Measurements from ENCODE around the gene UBAP2. TPM values are rescaled to one million over a fixed set of nuclear protein-coding genes. Genes with fewer than 3 reads are reported as not detected.

The UBAP2 gene
- total RNA-seq, 1 experiment from 2014 or later: 60.8 TPM

GRCh38 chr9:33917036-33917435 lies 131.7 kb downstream of the UBAP2 start:
- peak overlapping the region; percentile 13 to 63 (median 41); a peak in 5 of 7 replicates for H3K27ac Mint-ChIP-seq
- no peaks in the 10 kb centered on the region for H3K9me3 ChIP-seq (ENCODE audit: control insufficient read depth, low read depth, low read length)

More at GRCh38 chr9:33917036-33917435, 131.7 kb downstream of the UBAP2 start:
- no peak overlapping the region for H3K9ac ChIP-seq (ENCODE audit: extremely low read depth, insufficient read length, low read length)
- no peak overlapping the region for H4K8ac ChIP-seq (replicated peaks; ENCODE audit: insufficient read length, low read depth, low read length)
- no peaks in the 10 kb centered on the region for H4K20me1 ChIP-seq (ENCODE audit: control insufficient read depth, insufficient read depth, insufficient read length)
- H2BK15ac ChIP-seq (ENCODE audit: low read depth, low read length): no peak overlapping the region
- no peaks in the 10 kb centered on the region for H3K4me1 ChIP-seq (ENCODE audit: insufficient read depth, low read length)
- no peak overlapping the region for H4K5ac ChIP-seq (ENCODE audit: insufficient read length, low read depth, low read length)
- no peak overlapping the region for H3K18ac ChIP-seq (ENCODE audit: insufficient read length, low read depth, low read length)
- no CpG with 5 or more reads among the region's 9 CpGs for WGBS (ENCODE audit: extremely low coverage, insufficient read length, low lambda C conversion rate)
- no peak overlapping the region for H3K4me2 ChIP-seq (ENCODE audit: insufficient read depth, insufficient read length, low read length)
- H3K4ac ChIP-seq (ENCODE audit: low read depth, low read length): no peak overlapping the region
- H2BK12ac ChIP-seq (ENCODE audit: insufficient read length, low read depth, low read length): no peak overlapping the region
- Mint-ChIP-seq H3K4me1 (peaks cover 25 to 41% of the 10 kb centered on the region in 2 experiments), H3K9me3 (no peaks in the 10 kb centered on the region), H3K27me3 (ENCODE audit: low read depth) (peaks cover 1% of the 10 kb centered on the region; the same call in 1 of the 2 replicates), H3K36me3 (ENCODE audit: insufficient read depth in 1 of 3, low read depth in 3 of 3) (peaks cover 19 to 78% (median 50%) of the 10 kb centered on the region in 3 experiments; a peak in 6 of 7 replicates), H3K4me3 (no peak overlapping the region)
- no peak overlapping the region for H3K23ac ChIP-seq (ENCODE audit: insufficient read length, low read depth, low read length)
- H2BK5ac ChIP-seq (ENCODE audit: insufficient read length, low read length): no peak overlapping the region
- no peak overlapping the region for H4K91ac ChIP-seq (ENCODE audit: insufficient read length, low read depth, low read length)
- H2BK20ac ChIP-seq (ENCODE audit: low read depth, low read length, poor library complexity, severe bottlenecking): no peak overlapping the region
- no peaks in the 10 kb centered on the region for H3K79me1 ChIP-seq (ENCODE audit: insufficient read depth, low read depth, low read length, poor library complexity, severe bottlenecking)
- no peak for TF ChIP-seq CTCF (conservative IDR thresholded peaks at IDR 0.05)
- no peaks in the 10 kb centered on the region for H3K27me3 ChIP-seq (ENCODE audit: insufficient read depth, low read length)
- no peak overlapping the region for H3K14ac ChIP-seq (ENCODE audit: insufficient read depth, low read length)
- H3K79me2 ChIP-seq (ENCODE audit: insufficient read depth, low read length): no peaks in the 10 kb centered on the region
- no peak for DNase-seq
- H2AFZ ChIP-seq (ENCODE audit: low read length): no peak overlapping the region
- H2BK120ac ChIP-seq (ENCODE audit: low read depth, low read length, poor library complexity, severe bottlenecking): no peak overlapping the region
- H3K56ac ChIP-seq (ENCODE audit: insufficient read length, low read depth, low read length): no peak overlapping the region
- no peak overlapping the region for H3T11ph ChIP-seq (ENCODE audit: low read length)
- H3K23me2 ChIP-seq (ENCODE audit: insufficient read length, low read depth, low read length, poor library complexity, severe bottlenecking): no peaks in the 10 kb centered on the region
- no peak overlapping the region for H2AK5ac ChIP-seq (ENCODE audit: insufficient read length, low read length)
- no peak overlapping the region for H3K27ac ChIP-seq (ENCODE audit: insufficient read length, low read depth, low read length)

All from H9 (cell line).